Measurements from ENCODE around the gene GAK.

GAK gene

DNA sequence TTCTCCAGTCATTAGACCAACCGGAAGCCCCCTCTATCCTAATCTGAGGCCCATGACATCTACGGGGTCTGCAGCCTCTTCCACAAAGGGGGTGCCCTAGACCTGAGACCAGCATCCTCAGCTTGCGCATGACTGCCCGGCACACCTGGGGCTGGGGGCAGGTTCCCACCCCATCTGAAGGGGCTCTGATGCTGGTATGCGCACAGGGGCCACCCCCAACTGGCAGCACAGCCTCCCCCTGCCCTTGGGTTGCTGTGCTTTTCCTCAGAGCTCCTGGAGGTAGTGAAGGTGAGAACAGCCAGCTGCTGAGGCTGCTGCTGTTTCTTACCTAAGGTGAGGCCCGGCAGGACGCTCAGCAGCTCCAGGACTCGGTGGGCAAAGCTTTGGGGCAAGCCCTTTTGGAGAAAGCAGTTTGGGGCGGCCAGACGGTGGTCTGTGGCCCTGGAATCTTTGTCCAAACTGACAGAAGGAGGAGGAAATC lies 87.3 kb downstream of the GAK start:
- no peak for DNase-seq

DNA sequence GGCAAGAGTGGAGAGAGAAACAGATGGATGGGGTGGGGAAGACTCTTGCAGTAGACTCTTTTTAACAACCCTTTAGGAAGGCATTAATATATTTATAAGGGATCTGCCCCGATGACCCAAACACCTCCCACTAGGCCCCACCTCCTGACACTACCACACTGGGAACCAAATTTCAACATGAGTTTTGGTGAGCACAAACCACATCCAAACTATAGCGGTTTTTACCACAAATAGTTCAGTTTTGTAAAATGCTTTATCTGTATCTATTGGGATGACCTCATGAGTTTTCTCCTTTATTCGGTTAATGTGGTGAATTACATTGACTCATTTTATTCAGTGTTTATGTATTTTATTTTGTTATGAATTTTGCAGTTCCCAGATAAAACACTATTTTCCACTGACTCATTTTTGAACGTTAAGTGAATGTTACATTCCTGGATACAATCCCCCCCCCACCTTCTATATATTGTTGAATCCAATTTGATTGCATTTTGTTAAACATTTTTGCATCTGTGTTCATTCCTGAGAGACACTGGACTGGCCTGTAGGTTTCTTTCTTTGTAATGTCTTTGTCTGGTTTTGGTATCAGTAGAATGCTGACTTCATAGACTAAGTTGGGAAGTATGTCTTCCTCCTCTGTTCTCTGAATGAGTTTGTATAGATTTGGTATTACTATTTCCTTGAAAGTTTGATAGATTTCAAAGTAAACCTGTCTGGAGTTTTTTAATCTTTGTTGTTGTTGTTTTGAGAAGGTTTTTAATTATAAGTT lies 92.3 kb downstream of the GAK start:
- peak in 1 of 2 experiments; percentile 37 for DNase-seq

DNA sequence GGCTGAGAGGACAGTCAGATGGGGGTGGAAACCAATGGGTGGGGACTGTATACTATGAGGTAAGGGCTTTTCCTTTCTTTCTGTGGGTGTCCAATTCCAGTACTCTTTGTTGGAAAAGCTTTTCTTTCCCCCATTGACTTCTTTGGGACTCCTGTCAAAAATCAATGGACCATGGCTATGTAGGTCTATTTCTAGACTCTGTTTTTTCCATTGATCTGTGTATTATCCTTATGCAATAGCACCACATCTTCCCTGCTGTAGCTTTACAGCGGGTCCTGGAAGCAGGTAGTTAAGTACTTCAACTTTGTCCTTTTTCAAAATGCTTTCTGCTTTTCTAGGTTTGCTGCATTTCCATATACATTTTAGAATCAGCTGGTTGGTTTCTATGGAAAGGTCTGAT lies 94.3 kb downstream of the GAK start:
- DNase-seq, result no peak

DNA sequence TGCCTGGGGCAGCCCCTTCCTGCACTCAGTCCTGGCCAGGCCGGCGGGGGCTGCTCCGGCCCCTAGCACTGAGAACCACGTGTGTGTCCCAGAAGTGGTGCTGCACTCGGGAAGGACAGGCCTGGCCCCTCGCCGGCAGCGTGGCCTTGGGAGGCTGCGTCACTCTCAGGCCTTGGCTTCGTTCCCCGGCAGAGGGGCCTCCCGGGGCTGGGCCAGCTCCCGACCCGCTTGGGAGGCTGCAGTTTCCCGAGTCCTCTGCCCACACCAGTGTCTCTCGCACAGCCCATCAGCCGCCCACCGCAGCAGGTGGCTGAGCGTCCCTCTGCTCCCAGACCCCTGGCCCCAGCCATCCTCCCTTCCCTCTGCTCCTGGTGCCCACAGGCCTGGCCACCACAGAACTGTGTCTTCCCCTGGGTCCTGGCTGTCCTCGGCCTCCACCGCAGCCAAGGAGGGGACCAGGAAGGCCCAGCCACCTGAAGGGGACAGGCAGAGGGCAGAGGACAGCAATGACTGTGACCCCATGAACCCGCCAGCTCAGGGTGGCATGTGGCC lies 95.3 kb downstream of the GAK start:
- DNase-seq, result no peak

DNA sequence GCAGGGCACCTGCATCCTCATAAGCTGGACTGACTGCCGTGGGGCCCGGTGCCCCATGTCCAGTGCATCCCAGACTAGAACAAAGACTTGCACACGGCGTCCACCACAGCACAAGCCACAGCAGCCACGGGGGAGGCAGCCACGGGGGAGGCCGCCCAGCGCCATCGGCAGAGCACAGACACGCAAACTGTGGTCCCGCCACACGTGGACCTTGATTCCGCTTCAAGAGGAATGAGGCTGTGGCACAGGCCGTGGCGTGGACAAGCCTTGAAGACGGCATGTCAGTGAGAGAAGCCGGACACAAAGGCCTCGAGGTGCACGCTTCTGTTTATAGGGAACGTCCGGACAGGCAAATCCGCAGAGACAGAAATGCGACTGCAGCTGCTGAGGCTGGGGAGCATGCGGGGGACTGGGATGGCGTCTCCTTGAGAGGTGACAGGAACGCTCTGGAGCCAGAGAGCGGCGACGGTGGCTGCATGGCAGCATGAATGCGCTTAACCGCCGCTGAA lies 96.1 kb downstream of the GAK start:
- DNase-seq, result no peak

DNA sequence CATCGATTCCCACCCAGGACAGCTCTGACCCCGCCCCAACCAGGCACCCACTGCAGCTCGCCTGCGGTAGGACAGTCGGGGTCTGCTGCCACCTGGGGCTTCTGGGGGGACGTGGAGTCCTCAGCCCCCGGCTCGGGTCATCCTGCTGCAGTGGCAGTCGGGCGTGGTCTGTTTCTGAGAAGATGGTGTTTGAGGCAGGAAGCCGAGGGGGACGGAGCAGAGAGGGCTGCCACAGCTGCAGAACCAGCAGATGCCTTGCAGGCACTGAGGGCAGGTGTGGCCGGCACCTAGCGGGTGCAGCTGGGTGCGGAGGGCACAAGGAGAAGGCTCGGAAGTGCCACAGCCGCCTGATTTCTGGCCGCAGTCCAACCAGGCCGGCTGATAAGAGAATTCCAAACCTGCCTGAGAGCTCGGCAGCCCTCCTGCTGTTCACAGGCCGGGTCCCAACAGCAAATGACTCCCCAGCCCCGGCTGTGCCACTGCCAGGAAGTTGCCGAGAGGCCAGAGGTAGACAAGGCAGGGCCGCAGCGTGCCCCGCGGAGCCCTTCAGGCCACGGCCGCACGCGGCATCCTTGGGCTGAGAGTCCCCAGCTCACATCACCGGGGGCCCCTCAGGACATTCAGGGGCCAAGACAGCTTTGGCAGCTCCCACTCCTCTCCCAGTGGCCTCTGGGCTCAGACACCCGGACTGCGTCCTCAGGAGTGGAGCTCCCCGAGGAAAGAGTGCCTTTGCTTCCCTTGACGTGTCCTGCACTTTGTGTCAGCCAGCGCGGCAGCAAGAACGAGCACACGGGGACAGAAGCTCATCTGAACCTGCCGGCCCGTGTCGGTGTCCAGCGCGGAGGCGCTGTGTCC lies 96.7 kb downstream of the GAK start:
- DNase-seq, result no peak

DNA sequence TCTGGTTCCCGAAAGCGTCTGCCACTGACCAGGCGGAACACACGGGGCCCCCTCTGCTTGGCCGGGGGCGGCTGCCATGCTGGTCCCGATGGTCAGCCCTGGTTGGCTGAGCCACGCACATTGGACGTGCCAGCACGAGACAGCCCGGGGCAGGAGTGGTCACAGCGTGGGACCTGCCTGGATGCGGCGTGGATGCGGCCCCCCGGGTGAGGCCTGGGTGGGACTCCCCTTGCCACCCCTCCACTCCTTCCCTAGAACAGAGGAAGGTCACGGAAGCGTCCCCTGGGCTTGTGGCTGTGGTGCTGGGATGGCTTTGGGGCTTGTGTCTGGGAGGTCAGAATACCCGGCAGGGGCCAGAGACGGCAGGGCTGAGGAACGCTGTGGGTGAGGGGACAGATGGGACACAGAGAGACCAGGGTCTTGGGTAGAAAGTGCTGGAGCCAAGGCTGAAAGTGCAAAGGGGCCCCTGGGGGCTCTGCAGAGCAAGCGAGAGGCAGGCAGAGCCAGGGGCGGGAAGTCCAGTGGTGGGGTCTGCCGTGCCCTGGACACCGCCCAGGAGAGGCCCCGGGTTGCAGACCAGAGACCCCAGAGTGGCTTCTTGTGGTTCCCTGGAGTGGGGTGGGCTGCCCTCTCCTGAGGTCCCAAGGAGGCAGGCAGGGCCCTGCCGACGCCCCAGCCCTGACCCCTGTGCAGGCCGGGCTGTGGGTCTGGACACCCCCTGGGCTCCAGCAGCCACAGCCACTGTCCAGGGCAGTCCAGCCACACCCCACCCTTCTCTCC lies 97.6 kb downstream of the GAK start:
- DNase-seq, result no peak

DNA sequence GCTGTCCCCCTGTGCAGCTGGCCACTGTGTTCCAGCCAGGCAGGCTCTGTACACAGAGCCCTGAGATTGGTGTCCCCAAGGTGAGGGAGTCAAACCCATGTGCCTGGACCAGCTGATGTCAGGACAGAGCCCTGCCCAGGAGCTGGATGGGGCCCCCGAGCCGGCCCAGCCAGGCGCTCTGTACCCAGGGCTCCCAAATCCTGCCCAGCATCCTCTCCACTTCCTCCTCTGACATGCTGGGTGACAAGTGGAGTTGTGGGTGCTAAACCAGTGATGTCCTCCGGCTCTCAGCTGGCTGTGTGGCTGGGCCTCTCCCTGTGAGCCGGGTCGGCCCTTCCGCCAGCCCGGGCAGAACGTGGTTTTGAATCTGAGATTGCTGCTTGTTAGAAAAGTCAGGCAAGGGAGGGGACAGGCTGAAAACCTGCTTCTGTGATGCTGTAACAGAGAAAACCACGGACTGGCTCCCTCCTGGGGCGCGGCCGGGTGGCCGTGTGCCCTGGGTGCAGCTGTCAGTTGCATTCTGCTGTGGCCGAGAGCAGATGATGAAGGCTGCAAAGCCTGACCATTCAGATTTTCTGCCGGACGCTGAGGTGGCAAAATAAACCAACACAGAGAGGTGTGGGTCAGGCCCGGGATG lies 98.3 kb downstream of the GAK start:
- DNase-seq, result no peak

DNA sequence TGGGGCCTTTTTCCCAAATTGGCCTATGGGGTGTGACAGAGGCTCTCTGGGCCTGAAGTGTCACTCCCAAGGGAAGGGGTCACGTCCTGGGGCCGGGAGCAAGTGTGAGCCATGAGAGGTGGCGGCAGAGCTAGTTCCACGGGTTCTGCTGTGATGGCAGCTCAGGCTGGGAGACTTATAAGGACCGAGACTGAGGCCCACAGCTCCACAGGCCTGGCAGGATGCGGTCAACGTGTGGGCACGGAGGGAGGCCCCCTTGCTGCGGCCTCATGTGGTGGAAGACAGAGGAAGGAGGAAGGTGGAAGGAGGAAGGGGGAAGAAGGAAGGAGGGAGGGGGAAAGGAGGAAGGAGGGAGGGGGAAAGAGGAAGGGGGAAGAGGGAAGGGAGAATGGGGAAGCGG lies 99.0 kb downstream of the GAK start:
- peak; percentile 51 to 58 for DNase-seq

DNA sequence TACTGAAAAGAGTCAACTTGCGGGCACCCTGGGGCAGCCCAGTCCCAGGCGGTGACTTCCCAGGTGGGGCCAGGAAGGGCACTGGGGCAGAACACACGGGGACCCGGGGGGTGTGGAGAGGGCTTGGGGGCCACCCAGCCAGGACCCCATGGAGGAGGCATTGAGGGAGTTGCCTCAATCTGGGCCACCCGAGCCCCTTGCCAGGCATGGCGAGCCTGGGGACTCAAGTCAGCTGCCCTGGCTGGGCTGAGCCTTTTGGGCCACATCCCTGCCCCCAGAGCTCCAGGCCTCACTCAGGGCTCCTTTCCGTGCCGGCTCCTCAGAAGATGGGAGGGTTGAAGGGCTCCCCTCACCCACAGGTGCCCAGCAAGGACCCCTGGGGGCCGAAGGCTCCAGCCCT lies 99.6 kb downstream of the GAK start:
- no peak for DNase-seq

DNA sequence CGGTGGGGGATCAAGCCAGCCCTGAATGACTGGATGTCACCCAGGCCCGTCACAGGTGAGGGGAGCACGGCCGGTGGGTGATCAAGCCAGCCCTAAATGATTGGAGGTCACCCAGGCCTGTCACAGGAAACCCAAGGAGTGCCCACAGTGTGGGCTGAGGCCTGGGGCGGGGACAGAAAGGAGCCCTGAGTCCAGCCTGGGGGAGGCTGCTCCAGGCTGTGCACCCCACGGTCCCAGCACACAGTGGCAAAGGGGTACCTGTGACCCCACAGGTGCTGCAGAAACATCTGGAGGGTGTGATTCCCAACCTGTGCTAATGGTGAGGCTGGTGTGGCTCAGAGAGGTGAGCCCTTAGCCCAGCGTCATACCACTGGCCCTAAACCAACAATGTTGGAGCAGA lies 100.0 kb downstream of the GAK start:
- DNase-seq, result no peak

DNA sequence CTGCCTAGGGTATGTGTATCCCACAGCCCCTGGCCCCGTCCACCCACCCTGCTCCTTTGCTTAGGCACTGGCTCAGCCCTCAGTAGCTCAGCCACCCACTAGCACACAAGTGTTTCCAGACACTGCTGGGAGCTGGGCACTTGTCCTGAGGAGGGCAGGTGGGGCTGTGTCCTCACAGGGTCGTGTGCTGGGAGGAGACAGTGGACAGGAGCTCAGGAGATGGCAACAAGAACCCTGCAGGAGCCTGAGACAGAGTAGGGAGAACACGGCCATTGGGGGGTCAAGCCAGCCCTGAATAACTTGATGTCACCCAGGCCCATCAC lies 100.7 kb downstream of the GAK start:
- no peak for DNase-seq

DNA sequence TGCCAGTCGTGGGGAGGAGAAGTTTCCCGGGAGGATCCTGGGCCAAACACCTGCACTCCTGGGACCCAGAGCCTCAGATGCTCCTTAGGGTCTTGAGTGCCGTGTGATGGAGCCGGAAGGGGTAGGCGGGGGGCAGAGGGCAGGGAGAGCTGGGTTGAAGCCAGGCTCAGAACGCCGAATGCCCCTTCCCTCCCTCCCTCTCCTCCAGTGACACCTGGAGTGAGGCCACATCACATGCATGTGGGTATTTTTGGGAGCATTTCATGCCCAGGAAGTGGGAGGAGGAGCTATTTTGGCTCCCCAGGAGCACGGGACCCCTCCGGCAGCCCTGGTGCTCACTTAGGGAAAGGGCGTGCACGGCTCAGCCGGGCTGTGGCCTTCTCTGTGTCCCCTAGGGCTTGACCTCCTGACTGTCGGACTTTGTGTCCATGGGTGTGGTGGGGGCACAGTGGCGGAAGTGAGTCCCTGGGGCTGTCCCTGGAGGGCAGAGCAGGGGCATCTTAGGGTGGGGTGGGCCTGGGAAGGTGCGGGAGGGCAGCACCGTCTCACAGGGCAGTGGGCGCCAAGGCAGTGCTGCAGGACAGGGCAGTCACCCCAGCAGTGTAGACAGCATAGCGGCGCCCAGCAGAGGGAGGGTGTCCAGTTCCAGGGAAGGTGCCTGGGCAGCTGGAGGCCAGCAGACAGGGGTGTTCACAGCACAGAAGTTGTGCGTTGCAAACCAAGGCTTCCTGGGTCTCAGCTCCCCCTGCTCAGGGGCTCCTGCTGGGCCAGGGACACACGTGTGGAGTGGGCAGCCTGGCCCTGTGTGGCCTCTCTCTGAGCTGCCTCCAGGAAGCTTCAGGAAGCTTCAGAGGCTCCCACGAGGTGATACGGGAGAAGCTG lies 101.3 kb downstream of the GAK start:
- no peak for DNase-seq

DNA sequence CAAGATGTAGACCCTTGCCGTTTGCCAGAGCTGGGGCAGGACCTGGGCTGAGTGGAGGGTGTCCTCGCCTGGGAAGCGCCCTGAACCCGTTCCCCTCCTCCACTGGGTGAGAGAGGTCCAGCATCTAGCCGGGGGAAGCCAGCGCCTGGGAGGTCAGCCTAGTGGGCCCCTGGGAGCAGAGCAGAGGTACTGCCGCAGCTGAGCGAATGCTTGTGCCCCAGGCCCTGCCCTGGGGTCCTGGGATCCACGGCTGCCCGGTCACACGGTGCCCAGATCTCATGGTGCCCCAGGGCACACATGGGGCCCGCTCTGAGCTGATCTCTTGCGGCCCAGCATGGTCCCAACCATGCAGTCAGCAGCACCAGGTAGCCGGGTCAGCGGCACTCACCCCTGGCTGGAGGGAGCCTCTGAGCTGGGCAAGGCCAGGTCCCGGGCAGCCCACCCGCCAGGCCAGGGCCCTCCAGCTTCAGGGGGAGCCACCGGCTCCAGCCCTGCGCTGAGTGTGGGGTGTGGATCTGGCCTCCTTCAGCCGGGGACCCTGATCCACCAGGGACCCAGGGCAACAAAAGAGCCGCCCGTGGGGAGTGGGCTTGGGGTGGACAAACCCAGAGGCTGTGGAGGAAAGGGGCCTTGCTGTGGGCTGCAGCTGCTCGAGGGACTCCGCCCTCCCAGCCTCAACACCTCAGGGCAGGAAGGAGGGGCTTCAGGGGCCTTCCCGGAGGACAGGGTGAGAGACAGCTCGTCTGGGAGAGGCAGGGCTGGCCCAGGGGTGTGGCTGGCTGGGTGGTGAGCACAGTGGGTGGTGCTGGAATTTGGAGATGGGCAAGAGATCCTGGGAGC lies 102.1 kb downstream of the GAK start:
- DNase-seq, result no peak

DNA sequence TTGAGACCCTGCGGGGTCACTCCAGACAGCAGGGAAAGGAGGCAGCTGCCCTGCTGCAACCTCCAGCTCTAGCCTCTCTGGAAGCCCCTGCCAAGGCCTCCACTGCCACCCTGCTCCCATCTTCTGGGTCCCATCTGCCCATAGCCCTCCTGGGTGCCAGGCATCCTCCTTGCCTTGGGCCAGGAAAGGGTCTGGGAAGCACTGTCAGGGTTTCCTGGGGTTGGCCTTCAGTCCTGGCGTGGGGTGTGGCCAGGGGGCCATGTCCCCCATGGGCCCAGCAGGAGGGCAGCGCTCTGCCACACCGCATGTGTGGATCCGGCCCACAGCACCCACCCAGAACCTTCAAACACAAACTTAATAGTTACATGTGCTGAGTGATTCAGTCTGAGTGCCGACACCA lies 102.8 kb downstream of the GAK start:
- DNase-seq, result no peak

DNA sequence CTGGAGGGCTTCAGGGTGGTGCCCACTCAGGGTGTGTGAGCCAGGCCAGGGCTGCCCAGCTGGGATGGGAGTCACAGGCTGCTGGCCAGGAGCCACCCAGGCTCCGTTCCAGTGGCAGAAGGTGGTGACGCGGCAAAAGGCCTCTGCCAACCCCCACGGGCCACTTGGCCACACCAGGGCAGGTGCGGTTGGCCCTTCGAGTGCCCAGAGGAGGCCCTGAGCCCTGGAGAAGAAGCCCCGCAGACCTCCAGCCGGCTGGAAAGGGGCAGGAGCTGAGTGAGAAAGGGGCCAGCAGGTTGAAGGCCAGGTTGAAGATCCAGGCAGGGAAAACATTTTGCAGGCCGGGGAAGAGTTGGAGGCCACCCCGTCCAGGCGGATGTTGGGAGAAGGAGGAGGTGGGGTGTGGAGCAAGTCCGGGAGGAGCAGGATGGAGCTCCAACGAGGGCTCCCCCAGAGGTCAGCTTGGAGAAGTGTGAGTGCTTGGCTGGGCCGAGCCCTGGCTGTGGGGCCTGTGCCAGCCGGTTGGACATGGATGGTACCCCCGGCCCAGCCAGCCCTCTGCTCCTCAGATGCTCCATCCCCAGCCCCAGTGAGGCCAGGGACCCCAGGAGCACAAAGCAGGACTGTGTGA lies 103.4 kb downstream of the GAK start:
- DNase-seq, result no peak

DNA sequence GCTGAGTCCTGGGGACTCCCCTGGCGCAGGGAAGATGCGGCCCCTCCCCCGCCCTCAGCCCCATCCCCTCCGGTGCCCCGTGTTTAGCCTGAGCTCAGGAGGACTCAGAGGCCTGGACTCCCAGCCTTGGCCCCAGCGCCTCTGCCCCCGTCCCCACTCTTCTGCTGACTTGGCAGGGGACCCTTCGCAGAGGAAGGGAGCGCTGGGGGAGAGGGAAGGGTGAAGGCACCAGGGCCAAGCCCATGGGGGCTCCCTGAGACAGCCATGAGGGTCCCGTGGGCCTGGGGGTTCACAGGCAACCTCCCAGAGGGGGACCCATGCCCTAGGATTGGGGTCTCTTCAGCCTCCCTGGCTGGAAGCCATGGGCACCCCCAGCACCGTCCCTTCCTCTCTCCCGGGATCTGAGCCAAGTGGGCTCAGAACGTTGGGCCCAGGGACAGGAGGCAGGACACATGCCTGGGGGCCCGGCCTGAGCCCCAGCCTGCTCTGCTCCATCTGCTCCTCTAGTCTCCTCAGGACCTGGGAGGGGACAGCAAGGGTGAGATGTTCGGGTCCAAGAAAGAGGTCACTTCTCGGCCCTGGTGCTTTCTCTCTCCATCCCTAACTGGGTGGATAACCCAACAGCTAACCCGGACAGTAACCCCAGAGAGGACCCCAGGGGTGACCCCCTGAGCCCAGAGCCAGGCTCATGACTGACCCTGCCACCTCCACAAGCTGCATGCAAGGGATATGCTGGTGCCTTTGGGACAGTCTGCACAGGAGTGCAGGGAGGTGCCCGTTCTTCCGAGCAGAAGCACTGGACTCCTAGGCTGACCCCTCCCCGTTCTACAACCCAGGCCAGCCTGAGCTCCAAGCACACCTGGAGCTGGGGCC lies 104.7 kb downstream of the GAK start:
- no peak for DNase-seq

DNA sequence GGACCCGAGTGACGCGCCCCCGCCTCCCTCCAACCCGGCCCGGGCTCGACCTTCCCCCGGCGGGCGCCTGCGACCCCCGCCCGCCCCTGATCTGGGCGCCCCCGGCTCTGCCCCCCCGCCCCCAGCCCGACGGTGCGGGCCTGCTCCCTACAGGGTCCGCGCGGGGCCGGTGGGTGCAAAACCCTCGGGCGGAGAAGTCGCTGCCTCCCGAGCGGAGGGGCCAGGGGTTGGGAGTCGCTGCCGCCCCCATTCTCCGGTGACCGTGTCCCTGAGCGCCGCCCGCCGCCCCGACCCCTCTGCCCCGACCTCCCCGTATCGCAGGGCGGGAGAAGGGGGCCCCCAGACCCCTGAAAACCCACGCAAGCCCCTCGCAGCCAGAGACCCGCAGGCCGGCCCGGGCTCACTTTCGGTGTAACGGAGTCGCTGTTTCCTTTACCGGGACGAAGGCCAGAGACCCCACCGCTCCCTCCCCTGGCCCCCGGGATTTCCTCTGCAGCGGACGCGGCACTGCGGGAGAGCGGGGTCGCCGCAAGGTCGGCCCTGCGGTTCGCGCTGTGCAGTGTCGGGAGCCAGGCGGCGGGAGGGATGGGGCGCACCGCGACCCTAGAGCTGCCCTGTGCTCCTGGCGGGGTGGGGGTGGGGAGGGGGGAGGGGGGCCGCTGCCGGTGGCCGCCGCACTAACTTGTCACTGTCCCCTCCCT lies 105.5 kb downstream of the GAK start:
- no peak for DNase-seq
